ENCODE results near the gene FNDC3B. TPM values are rescaled to one million over a fixed set of nuclear protein-coding genes. Genes with fewer than 3 reads are reported as not detected.
A peak's percentile ranks its signal among the peaks of the same experiment; 100 is the strongest.

The FNDC3B gene
- total and polyA plus RNA-seq, 9 of the 15 experiments (the other 6 are each of a cell fraction or from before 2014, with no cell fraction given) = 7.0 to 35.8 (median 16.2) TPM

DNA sequence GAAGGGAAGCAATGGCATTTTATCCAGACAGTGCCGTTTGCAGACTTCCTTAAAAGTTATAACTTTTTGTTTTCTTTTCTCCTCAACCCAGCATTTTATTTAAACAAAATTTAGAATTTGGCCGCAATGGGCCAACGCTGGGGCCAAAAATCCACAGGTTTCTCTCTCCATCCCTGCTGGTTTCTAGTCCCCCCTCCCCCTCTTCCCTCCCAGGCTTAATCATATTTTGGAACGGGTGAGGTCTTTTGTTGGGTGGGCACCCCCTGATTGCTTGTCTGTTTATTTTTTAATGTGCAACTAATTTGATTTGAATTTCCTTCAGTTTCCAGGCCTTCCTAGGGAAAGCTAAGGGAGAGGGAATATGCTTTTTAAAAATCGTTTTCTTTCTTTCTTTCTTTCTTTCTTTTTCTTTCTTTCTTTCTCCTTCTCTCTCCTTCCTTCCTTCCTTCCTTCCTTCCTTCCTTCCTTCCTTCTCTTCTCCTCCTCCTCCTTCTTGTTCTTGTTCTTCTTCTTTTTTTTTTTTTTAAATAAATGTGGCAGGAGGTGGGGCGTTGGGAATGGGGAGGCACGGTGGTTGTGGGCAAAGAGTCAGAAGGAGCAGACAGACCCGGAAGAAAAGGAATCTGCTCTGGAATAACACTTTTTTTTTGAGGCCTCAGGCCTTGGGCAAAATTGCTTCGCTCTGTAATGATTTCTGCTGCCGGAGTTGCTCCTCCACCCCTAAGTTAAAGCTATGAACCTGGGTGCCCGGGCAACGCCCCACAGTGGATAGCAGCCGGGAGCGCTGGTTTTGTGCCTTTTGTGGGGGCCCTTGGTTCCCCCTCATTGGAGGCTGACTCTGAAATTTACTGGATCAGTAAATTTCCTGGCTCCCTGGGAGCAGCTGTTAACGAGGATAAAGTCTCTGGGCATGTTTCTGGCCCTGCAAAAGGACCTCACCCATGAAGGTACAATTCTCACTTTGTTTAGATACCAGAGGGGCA lies 1.9 kb downstream of the FNDC3B start (continued):
- TF ChIP-seq SMARCA5 (IDR thresholded peaks at IDR 0.05) = peak; percentile 49; the same call in 1 of the 2 replicates
- TF ChIP-seq, protein P1, sequence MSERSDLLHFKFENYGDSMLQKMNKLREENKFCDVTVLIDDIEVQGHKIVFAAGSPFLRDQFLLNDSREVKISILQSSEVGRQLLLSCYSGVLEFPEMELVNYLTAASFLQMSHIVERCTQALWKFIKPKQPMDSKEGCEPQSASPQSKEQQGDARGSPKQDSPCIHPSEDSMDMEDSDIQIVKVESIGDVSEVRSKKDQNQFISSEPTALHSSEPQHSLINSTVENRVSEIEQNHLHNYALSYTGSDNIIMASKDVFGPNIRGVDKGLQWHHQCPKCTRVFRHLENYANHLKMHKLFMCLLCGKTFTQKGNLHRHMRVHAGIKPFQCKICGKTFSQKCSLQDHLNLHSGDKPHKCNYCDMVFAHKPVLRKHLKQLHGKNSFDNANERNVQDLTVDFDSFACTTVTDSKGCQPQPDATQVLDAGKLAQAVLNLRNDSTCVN (CRISPR knock-in tag; IDR thresholded peaks at IDR 0.05) = 0 out of 2 replicates have a peak, but pooled peaks have one; percentile 71
- no peak for TF ChIP-seq LEF1 (IDR thresholded peaks at IDR 0.05)
- peak; percentile 35 for TF ChIP-seq MTA2 (IDR thresholded peaks at IDR 0.05; ENCODE audit: low read depth)
- 0 out of 2 replicates have a peak, but pooled peaks have one; percentile 29 for TF ChIP-seq NBN (IDR thresholded peaks at IDR 0.05; ENCODE audit: low read depth)
- TF ChIP-seq, protein P2, sequence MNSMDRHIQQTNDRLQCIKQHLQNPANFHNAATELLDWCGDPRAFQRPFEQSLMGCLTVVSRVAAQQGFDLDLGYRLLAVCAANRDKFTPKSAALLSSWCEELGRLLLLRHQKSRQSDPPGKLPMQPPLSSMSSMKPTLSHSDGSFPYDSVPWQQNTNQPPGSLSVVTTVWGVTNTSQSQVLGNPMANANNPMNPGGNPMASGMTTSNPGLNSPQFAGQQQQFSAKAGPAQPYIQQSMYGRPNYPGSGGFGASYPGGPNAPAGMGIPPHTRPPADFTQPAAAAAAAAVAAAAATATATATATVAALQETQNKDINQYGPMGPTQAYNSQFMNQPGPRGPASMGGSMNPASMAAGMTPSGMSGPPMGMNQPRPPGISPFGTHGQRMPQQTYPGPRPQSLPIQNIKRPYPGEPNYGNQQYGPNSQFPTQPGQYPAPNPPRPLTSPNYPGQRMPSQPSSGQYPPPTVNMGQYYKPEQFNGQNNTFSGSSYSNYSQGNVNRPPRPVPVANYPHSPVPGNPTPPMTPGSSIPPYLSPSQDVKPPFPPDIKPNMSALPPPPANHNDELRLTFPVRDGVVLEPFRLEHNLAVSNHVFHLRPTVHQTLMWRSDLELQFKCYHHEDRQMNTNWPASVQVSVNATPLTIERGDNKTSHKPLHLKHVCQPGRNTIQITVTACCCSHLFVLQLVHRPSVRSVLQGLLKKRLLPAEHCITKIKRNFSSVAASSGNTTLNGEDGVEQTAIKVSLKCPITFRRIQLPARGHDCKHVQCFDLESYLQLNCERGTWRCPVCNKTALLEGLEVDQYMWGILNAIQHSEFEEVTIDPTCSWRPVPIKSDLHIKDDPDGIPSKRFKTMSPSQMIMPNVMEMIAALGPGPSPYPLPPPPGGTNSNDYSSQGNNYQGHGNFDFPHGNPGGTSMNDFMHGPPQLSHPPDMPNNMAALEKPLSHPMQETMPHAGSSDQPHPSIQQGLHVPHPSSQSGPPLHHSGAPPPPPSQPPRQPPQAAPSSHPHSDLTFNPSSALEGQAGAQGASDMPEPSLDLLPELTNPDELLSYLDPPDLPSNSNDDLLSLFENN (IDR thresholded peaks at IDR 0.05; ENCODE audit: low read depth in 2 of 2, low read length in 2 of 2) = no peak
- no peak for TF ChIP-seq SMAD4 (CRISPR knock-in tag; conservative IDR thresholded peaks at IDR 0.05)
- TF ChIP-seq, protein P3, sequence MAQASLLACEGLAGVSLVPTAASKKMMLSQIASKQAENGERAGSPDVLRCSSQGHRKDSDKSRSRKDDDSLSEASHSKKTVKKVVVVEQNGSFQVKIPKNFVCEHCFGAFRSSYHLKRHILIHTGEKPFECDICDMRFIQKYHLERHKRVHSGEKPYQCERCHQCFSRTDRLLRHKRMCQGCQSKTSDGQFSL (CRISPR knock-in tag; IDR thresholded peaks at IDR 0.05) = no peak
- TF ChIP-seq, protein P3 (tag; IDR thresholded peaks at IDR 0.05) = 0 out of 4 replicates have a peak, but pooled peaks of 1 of the 2 experiments have one; percentile 23
- TF ChIP-seq, protein P4, sequence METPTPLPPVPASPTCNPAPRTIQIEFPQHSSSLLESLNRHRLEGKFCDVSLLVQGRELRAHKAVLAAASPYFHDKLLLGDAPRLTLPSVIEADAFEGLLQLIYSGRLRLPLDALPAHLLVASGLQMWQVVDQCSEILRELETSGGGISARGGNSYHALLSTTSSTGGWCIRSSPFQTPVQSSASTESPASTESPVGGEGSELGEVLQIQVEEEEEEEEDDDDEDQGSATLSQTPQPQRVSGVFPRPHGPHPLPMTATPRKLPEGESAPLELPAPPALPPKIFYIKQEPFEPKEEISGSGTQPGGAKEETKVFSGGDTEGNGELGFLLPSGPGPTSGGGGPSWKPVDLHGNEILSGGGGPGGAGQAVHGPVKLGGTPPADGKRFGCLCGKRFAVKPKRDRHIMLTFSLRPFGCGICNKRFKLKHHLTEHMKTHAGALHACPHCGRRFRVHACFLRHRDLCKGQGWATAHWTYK (CRISPR knock-in tag; IDR thresholded peaks at IDR 0.05) = no peak
- TF ChIP-seq ARNT (IDR thresholded peaks at IDR 0.05) = 0 out of 4 replicates have a peak, but pooled peaks of 1 of the 2 experiments have one; percentile 26
- TF ChIP-seq RAD21 (CRISPR knock-in tag; conservative IDR thresholded peaks at IDR 0.05 in 1 of 2, IDR thresholded peaks at IDR 0.05 in 1 of 2) = 0 out of 4 replicates have a peak, but pooled peaks of 1 of the 2 experiments have one; percentile 12
